Measurements from ENCODE around the gene TNFAIP2.

TNFAIP2 gene

GRCh38 chr14:103134919-103135318 lies 11.7 kb downstream of the TNFAIP2 start:
- H4K20me1 ChIP-seq (ENCODE audit: insufficient read depth, low read length, poor library complexity, severe bottlenecking), result no peaks in the 10 kb centered on the region
- H3K36me3 ChIP-seq (ENCODE audit: insufficient read depth, low read length), result no peaks in the 10 kb centered on the region
- no peak overlapping the region for H3K9ac ChIP-seq (ENCODE audit: low read depth, low read length, poor library complexity, severe bottlenecking)
- no peaks in the 10 kb centered on the region for H3K79me2 ChIP-seq (ENCODE audit: insufficient read depth, low read length)
- H3K4me2 ChIP-seq (ENCODE audit: low read depth, low read length, poor library complexity, severe bottlenecking), result no peak overlapping the region
- H3K4me3 ChIP-seq (ENCODE audit: low read length, poor library complexity, severe bottlenecking), result no peak overlapping the region
- H3K9me2 ChIP-seq (replicated peaks; ENCODE audit: low read depth, low read length), result no peaks in the 10 kb centered on the region
- no peaks in the 10 kb centered on the region for H3K4me1 ChIP-seq (ENCODE audit: insufficient read depth, low read length, poor library complexity, severe bottlenecking)
- H3K9me3 ChIP-seq (ENCODE audit: insufficient read depth, low read depth, low read length), result no peaks in the 10 kb centered on the region
- H2AFZ ChIP-seq (ENCODE audit: low read length), result no peak overlapping the region
- TF ChIP-seq EZH2phosphoT487 (IDR thresholded peaks at IDR 0.05; ENCODE audit: borderline replicate concordance), result no peak
- TF ChIP-seq, protein P1, sequence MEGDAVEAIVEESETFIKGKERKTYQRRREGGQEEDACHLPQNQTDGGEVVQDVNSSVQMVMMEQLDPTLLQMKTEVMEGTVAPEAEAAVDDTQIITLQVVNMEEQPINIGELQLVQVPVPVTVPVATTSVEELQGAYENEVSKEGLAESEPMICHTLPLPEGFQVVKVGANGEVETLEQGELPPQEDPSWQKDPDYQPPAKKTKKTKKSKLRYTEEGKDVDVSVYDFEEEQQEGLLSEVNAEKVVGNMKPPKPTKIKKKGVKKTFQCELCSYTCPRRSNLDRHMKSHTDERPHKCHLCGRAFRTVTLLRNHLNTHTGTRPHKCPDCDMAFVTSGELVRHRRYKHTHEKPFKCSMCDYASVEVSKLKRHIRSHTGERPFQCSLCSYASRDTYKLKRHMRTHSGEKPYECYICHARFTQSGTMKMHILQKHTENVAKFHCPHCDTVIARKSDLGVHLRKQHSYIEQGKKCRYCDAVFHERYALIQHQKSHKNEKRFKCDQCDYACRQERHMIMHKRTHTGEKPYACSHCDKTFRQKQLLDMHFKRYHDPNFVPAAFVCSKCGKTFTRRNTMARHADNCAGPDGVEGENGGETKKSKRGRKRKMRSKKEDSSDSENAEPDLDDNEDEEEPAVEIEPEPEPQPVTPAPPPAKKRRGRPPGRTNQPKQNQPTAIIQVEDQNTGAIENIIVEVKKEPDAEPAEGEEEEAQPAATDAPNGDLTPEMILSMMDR (conservative IDR thresholded peaks at IDR 0.05; ENCODE audit: low read length), result no peak
- H3F3A ChIP-seq (ENCODE audit: low read depth), result no peaks in the 10 kb centered on the region
- no peaks in the 10 kb centered on the region for H3K27me3 ChIP-seq (ENCODE audit: insufficient read depth, low read length, poor library complexity, severe bottlenecking)

- Histone ChIP-seq H2AFZ (ENCODE audit: low read length) (no peak overlapping the region), H3K4me3 (ENCODE audit: low read length, poor library complexity, severe bottlenecking) (no peak overlapping the region), H3F3A (ENCODE audit: low read depth) (no peaks in the 10 kb centered on the region), H4K20me1 (ENCODE audit: insufficient read depth, low read length, poor library complexity, severe bottlenecking) (no peaks in the 10 kb centered on the region), H3K36me3 (ENCODE audit: insufficient read depth, low read length) (no peaks in the 10 kb centered on the region), H3K9me2 (replicated peaks; ENCODE audit: low read depth, low read length) (no peaks in the 10 kb centered on the region), H3K27me3 (ENCODE audit: insufficient read depth, low read length, poor library complexity, severe bottlenecking) (no peaks in the 10 kb centered on the region), H3K4me2 (ENCODE audit: low read depth, low read length, poor library complexity, severe bottlenecking) (no peak overlapping the region), H3K4me1 (ENCODE audit: insufficient read depth, low read length, poor library complexity, severe bottlenecking) (no peaks in the 10 kb centered on the region), H3K79me2 (ENCODE audit: insufficient read depth, low read length) (no peaks in the 10 kb centered on the region), H3K9me3 (ENCODE audit: insufficient read depth, low read depth, low read length) (no peaks in the 10 kb centered on the region), H3K9ac (ENCODE audit: low read depth, low read length, poor library complexity, severe bottlenecking) (no peak overlapping the region)
- TF ChIP-seq, protein P1 (conservative IDR thresholded peaks at IDR 0.05; ENCODE audit: low read length), result no peak
- no peak for TF ChIP-seq EZH2phosphoT487 (IDR thresholded peaks at IDR 0.05; ENCODE audit: borderline replicate concordance)
Observed at GRCh38 chr14:103135333-103136260, 12.3 kb downstream of the TNFAIP2 start.

GRCh38 chr14:103136388-103137271 lies 13.4 kb downstream of the TNFAIP2 start:
- Histone ChIP-seq H3K4me3 (ENCODE audit: low read length, poor library complexity, severe bottlenecking) (no peak overlapping the region), H4K20me1 (ENCODE audit: insufficient read depth, low read length, poor library complexity, severe bottlenecking) (no peaks in the 10 kb centered on the region), H3K4me1 (ENCODE audit: insufficient read depth, low read length, poor library complexity, severe bottlenecking) (peaks cover 6% of the 10 kb centered on the region), H3K27me3 (ENCODE audit: insufficient read depth, low read length, poor library complexity, severe bottlenecking) (no peaks in the 10 kb centered on the region), H2AFZ (ENCODE audit: low read length) (no peak overlapping the region), H3K79me2 (ENCODE audit: insufficient read depth, low read length) (no peaks in the 10 kb centered on the region), H3K9ac (ENCODE audit: low read depth, low read length, poor library complexity, severe bottlenecking) (no peak overlapping the region), H3K36me3 (ENCODE audit: insufficient read depth, low read length) (no peaks in the 10 kb centered on the region), H3K9me2 (replicated peaks; ENCODE audit: low read depth, low read length) (no peaks in the 10 kb centered on the region), H3K4me2 (ENCODE audit: low read depth, low read length, poor library complexity, severe bottlenecking) (no peak overlapping the region), H3F3A (ENCODE audit: low read depth) (no peaks in the 10 kb centered on the region), H3K9me3 (ENCODE audit: insufficient read depth, low read depth, low read length) (no peaks in the 10 kb centered on the region)
- TF ChIP-seq EZH2phosphoT487 (IDR thresholded peaks at IDR 0.05; ENCODE audit: borderline replicate concordance), result no peak
- TF ChIP-seq, protein P1 (conservative IDR thresholded peaks at IDR 0.05; ENCODE audit: low read length), result no peak

Measured in Loucy (cell line).